Dermis blood vessel endothelial cell (primary cell): ENCODE data around the gene MATCAP1. TPM values are rescaled to one million over a fixed set of nuclear protein-coding genes. Genes with fewer than 3 reads are reported as not detected.

Experiments
- total RNA-seq: library from RNA; depleted of rRNA; stranded (reverse); fragments of >200 nt; gene quantifications from 2 replicates; pipeline ENCODE4 v1.2.3, GENCODE V29; 2014

Gene MATCAP1
- total RNA-seq, 1 donor from 2014 or later, result 11.4 TPM

Other genes starting within 250 kb of the MATCAP1 start
- 117 and 188 TPM in 2 replicates for gene CIAO2B, start 249.6 kb downstream of the MATCAP1 start, total RNA-seq
- gene CES2, start 248.4 kb downstream of the MATCAP1 start, total RNA-seq, result 14.1 and 21.2 TPM in 2 replicates
- not detected in 2 replicates for gene CES3, start 222.7 kb downstream of the MATCAP1 start, total RNA-seq
- 1.4 and 1.7 TPM in 2 replicates for gene CES4A, start 195.4 kb downstream of the MATCAP1 start, total RNA-seq
- gene CBFB, start 154.8 kb downstream of the MATCAP1 start, total RNA-seq, result 96.5 and 124 TPM in 2 replicates
- gene PHAF1, start 74.0 kb downstream of the MATCAP1 start, total RNA-seq, result 14.8 and 22.3 TPM in 2 replicates
- 3.5 and 5.3 TPM in 2 replicates for gene B3GNT9, start 33.0 kb downstream of the MATCAP1 start, total RNA-seq
- gene TRADD, start 24.1 kb downstream of the MATCAP1 start, total RNA-seq, result 18.2 and 26.5 TPM in 2 replicates
- 7.8 and 9.0 TPM in 2 replicates for gene FBXL8, start 24.0 kb downstream of the MATCAP1 start, total RNA-seq
- 0.65 and 2.0 TPM in 2 replicates for gene HSF4, start 19.2 kb downstream of the MATCAP1 start, total RNA-seq
- 8.6 and 8.8 TPM in 2 replicates for gene NOL3, start 13.4 kb downstream of the MATCAP1 start, total RNA-seq
- gene EXOC3L1, start 6.2 kb upstream of the MATCAP1 start, total RNA-seq, result 45.8 and 50.7 TPM in 2 replicates
- 93.1 and 104 TPM in 2 replicates for gene E2F4, start 8.2 kb upstream of the MATCAP1 start, total RNA-seq
- 0.74 and 1.9 TPM in 2 replicates for gene ELMO3, start 15.2 kb upstream of the MATCAP1 start, total RNA-seq
- 21.1 and 31.7 TPM in 2 replicates for gene TMEM208, start 43.2 kb upstream of the MATCAP1 start, total RNA-seq
- 25.5 and 37.4 TPM in 2 replicates for gene FHOD1, start 63.5 kb upstream of the MATCAP1 start, total RNA-seq
- gene SLC9A5, start 65.0 kb upstream of the MATCAP1 start, total RNA-seq, result 0.56 and 1.2 TPM in 2 replicates
- gene PLEKHG4, start 95.6 kb upstream of the MATCAP1 start, total RNA-seq, result 10.0 and 16.5 TPM in 2 replicates
- under 0.01 TPM in 1 of 2 replicates, not detected in the other for gene KCTD19, start 142.8 kb upstream of the MATCAP1 start, total RNA-seq
- gene LRRC36, start 142.9 kb upstream of the MATCAP1 start, total RNA-seq, result not detected in 2 replicates
- 0.19 TPM in 1 of 2 replicates, not detected in the other for gene TPPP3, start 209.5 kb upstream of the MATCAP1 start, total RNA-seq
- gene ZDHHC1, start 232.5 kb upstream of the MATCAP1 start, total RNA-seq, result 3.7 and 6.3 TPM in 2 replicates
- gene HSD11B2, start 247.2 kb upstream of the MATCAP1 start, total RNA-seq, result 0.23 TPM in 1 of 2 replicates, not detected in the other